HG03097 (cell line): Measurements from ENCODE around the gene MED9.

Source experiments
- ATAC-seq: cut with Tn5 transposase; IDR thresholded peaks from one replicate; pipeline ENCODE4 v1.9.1; 2021; ENCODE audit not compliant: unreplicated experiment, low FRiP score

The MED9 gene

GRCh38 chr17:17531156-17531555, 54.4 kb downstream of the MED9 start:
- no peak for ATAC-seq

- no peak for ATAC-seq
Observed at GRCh38 chr17:17532991-17533390, 56.2 kb downstream of the MED9 start.

- ATAC-seq = no peak
Observed at GRCh38 chr17:17533901-17534441, 57.2 kb downstream of the MED9 start.

GRCh38 chr17:17535957-17536356, 59.2 kb downstream of the MED9 start:
- no peak for ATAC-seq

- ATAC-seq = no peak
Observed at GRCh38 chr17:17536702-17537101, 59.9 kb downstream of the MED9 start.

- ATAC-seq = no peak
Observed at GRCh38 chr17:17537311-17538099, 60.7 kb downstream of the MED9 start.

- ATAC-seq = no peak
Observed at GRCh38 chr17:17538417-17539391, 61.9 kb downstream of the MED9 start.

GRCh38 chr17:17539591-17539990, 62.8 kb downstream of the MED9 start:
- no peak for ATAC-seq

GRCh38 chr17:17540278-17540906, 63.6 kb downstream of the MED9 start:
- no peak for ATAC-seq

- no peak for ATAC-seq
Observed at GRCh38 chr17:17540935-17541639, 64.3 kb downstream of the MED9 start.

- ATAC-seq = no peak
Observed at GRCh38 chr17:17541640-17542001, 64.8 kb downstream of the MED9 start.
